Peyer's patch (tissue), 4 donors: Measurements from ENCODE around the gene DHRS7B. TPM values are rescaled to one million over a fixed set of nuclear protein-coding genes. Genes with fewer than 3 reads are reported as not detected.

Experiments used
- DNase-seq, 3 donors: peaks; one replicate each; pipeline ENCODE4 v3.0.0-alpha.2; 2017 to 2019
- H3K27ac ChIP-seq, 4 donors: fragments of 200-600 bp; sonication (generic); one replicate each; pipeline ENCODE4 v1.5.1; 2016 to 2019
- H3K27me3 ChIP-seq, 2 donors: fragments of 200-600 bp; sonication (generic); one replicate each; pipeline ENCODE4 v1.5.1; 2019
- H3K36me3 ChIP-seq, 3 donors: fragments of 200-600 bp; sonication (generic); one replicate each; pipeline ENCODE4 v1.5.1; 2016 to 2019
- H3K4me1 ChIP-seq, 4 donors: fragments of 200-600 bp; sonication (generic); one replicate each; pipeline ENCODE4 v1.5.1; 2016 to 2019
- H3K4me3 ChIP-seq, 4 donors: fragments of 200-600 bp; sonication (generic); 1 replicate in 3 of 4; 2 replicates in 1 of 4; pipeline ENCODE4 v1.5.1; 2016 to 2019; ENCODE audit warnings: mild to moderate bottlenecking in 1 of 4
- H3K9me3 ChIP-seq, 4 donors: fragments of 200-600 bp; sonication (generic); one replicate each; pipeline ENCODE4 v1.5.1; 2016 to 2019; ENCODE audit warnings: mild to moderate bottlenecking in 1 of 4
- CTCF ChIP-seq, 6 experiments: fragments of 450-650 bp in 4 of 6; fragments of 200-600 bp in 2 of 6; sonication (generic) in 1 of 6; IDR thresholded peaks; one replicate each; pipeline ENCODE4 v1.5.1; 2017 to 2019; ENCODE audit warnings: antibody characterized with exemption in 6 of 6, mild to moderate bottlenecking in 3 of 6, moderate library complexity in 1 of 6
- POLR2A ChIP-seq, 2 donors: fragments of 450-650 bp; IDR thresholded peaks; one replicate each; pipeline ENCODE4 v1.5.1; 2017; ENCODE audit warnings: antibody characterized with exemption in 2 of 2, mild to moderate bottlenecking in 2 of 2, moderate library complexity in 2 of 2
- total RNA-seq, 4 donors: library from RNA; depleted of rRNA; stranded (reverse); fragments of >200 nt; gene quantifications; one replicate each; pipeline ENCODE4 v1.1.0, GENCODE V29; 2016

Gene DHRS7B
- total RNA-seq, 4 donors from 2014 or later: 20.6 to 41.2 (median 26.2) TPM

- Histone ChIP-seq H3K27me3 (no peaks in the 10 kb centered on the region), H3K4me1 (peaks cover 0 to 14% (median 0%) of the 10 kb centered on the region in 4 donors), H3K27ac (no peak overlapping the region), H3K4me3 (no peak overlapping the region), H3K36me3 (no peaks in the 10 kb centered on the region), H3K9me3 (no peaks in the 10 kb centered on the region)
- TF ChIP-seq POLR2A (IDR thresholded peaks at IDR 0.05): no peak
- TF ChIP-seq CTCF (IDR thresholded peaks at IDR 0.05): no peak
- DNase-seq: no peak
Measured at GRCh38 chr17:21095735-21096134, 31.0 kb upstream of the DHRS7B start.

GRCh38 chr17:21096874-21097273 lies 29.9 kb upstream of the DHRS7B start:
- no peaks in the 10 kb centered on the region for H3K36me3 ChIP-seq
- peaks cover 0 to 11% (median 0%) of the 10 kb centered on the region in 4 donors for H3K4me1 ChIP-seq
- H3K27ac ChIP-seq: no peak overlapping the region
- no peaks in the 10 kb centered on the region for H3K9me3 ChIP-seq
- H3K4me3 ChIP-seq: no peak overlapping the region
- H3K27me3 ChIP-seq: no peaks in the 10 kb centered on the region
- DNase-seq: no peak
- no peak for TF ChIP-seq CTCF (IDR thresholded peaks at IDR 0.05)
- TF ChIP-seq POLR2A (IDR thresholded peaks at IDR 0.05): no peak

GRCh38 chr17:21098934-21099689 lies 27.7 kb upstream of the DHRS7B start:
- Histone ChIP-seq H3K4me1 (peaks cover 0 to 7% (median 0%) of the 10 kb centered on the region in 4 donors), H3K9me3 (no peaks in the 10 kb centered on the region), H3K27ac (peak overlapping the region in 1 of 4 donors; percentile 3), H3K27me3 (no peaks in the 10 kb centered on the region), H3K36me3 (no peaks in the 10 kb centered on the region), H3K4me3 (peak overlapping the region; percentile 33 to 56 (median 50))
- TF ChIP-seq POLR2A (IDR thresholded peaks at IDR 0.05): no peak
- no peak for TF ChIP-seq CTCF (IDR thresholded peaks at IDR 0.05)
- peak; percentile 64 to 82 (median 67) for DNase-seq

- Histone ChIP-seq H3K27ac (no peak overlapping the region), H3K36me3 (no peaks in the 10 kb centered on the region), H3K27me3 (no peaks in the 10 kb centered on the region), H3K4me1 (peaks cover 0 to 7% (median 0%) of the 10 kb centered on the region in 4 donors), H3K9me3 (no peaks in the 10 kb centered on the region), H3K4me3 (no peak overlapping the region)
- DNase-seq: no peak
- no peak for TF ChIP-seq POLR2A (IDR thresholded peaks at IDR 0.05)
Measured at GRCh38 chr17:21100636-21101035, 26.1 kb upstream of the DHRS7B start.

- TF ChIP-seq POLR2A (IDR thresholded peaks at IDR 0.05) (no peak), CTCF (IDR thresholded peaks at IDR 0.05) (no peak)
- H3K27ac ChIP-seq: no peak overlapping the region
- no peaks in the 10 kb centered on the region for H3K9me3 ChIP-seq
- no peaks in the 10 kb centered on the region for H3K27me3 ChIP-seq
- H3K36me3 ChIP-seq: no peaks in the 10 kb centered on the region
- H3K4me3 ChIP-seq: no peak overlapping the region
- H3K4me1 ChIP-seq: no peaks in the 10 kb centered on the region
- no peak for DNase-seq
Measured at GRCh38 chr17:21104608-21105007, 22.2 kb upstream of the DHRS7B start.

GRCh38 chr17:21105064-21105894 lies 21.5 kb upstream of the DHRS7B start:
- Histone ChIP-seq H3K4me3 (no peak overlapping the region), H3K27me3 (no peaks in the 10 kb centered on the region), H3K27ac (no peak overlapping the region), H3K4me1 (no peaks in the 10 kb centered on the region), H3K36me3 (no peaks in the 10 kb centered on the region), H3K9me3 (no peaks in the 10 kb centered on the region)
- no peak for DNase-seq
- TF ChIP-seq CTCF (IDR thresholded peaks at IDR 0.05): no peak
- no peak for TF ChIP-seq POLR2A (IDR thresholded peaks at IDR 0.05)
